PC-3 (cell line): ENCODE results near the gene SH3BP1.

Source experiments
- CTCF ChIP-seq: fragments of 300-600 bp; sonication (generic); conservative IDR thresholded peaks from 2 replicates; pipeline ENCODE4 v1.5.1; 2017; ENCODE audit warnings: antibody characterized with exemption, low read depth, mild to moderate bottlenecking, low read length
- EZH2 ChIP-seq: fragments of 300-600 bp; sonication (generic); IDR thresholded peaks from one replicate; pipeline ENCODE4 v1.6.1; 2017; ENCODE audit warnings: antibody characterized with exemption, mild to moderate bottlenecking, low read length; ENCODE audit not compliant: unreplicated experiment
- EZH2phosphoT487 ChIP-seq: fragments of 300-600 bp; sonication (generic); IDR thresholded peaks from 2 replicates; pipeline ENCODE4 v1.6.1; 2018; ENCODE audit warnings: mild to moderate bottlenecking, antibody characterized with exemption, low read length, borderline replicate concordance

DNA sequence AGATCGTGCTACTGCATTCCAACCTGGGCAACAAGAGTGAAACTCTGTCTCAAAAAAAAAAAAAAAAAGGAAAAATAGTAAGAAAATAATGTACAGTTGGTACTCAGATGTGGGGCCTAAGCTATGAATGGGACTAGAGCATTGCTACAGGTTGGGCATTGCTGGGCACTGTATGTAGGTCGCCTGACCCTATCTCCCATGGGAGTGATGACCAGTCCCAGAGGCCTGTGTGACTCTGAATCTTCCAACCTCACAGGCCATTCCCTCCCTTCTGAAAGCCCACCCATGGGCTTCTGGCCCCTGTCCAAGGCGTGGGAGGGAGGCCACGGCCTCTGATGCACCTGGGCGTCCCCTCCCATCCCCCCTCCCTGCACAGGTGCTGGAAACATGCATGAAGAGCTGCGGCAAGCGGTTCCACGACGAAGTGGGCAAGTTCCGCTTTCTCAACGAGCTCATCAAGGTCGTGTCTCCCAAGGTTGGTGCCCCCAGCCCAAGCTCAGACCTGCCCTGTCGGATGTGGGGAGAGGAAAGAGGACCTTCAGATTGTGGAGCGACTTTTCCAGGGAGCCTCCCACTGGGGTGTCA, 21.3 kb upstream of the SH3BP1 start:
- TF ChIP-seq EZH2 (no peak), CTCF (no peak), EZH2phosphoT487 (no peak)
